NCI-H187 treated with DMSO at 0.1 percent for 48 hours (cell line): ENCODE data around the gene PPIE.

ENCODE experiments used
- DNase-seq: peaks from one replicate; lab custom pipeline; 2025; lab: John Stamatoyannopoulos, UW

Gene PPIE

DNA sequence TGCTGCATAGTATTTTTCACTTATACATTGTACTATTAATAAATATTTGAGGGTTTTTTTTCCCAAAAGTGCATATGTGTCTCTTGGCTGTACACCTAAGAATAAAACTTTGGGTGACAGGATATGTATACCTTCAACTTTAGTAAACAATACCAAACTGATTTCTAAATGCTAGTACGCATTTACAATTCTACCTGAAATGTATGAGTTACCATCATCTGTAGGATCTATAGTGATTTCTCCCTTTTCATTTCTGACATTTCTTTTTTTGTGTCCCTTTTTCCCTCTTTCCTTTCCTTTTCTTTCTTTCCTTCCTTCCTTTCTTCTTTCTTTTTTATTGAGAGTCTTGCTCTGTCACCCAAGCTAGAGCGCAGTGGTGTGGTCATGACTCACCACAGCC lies 66.7 kb downstream of the PPIE start:
- no peak for DNase-seq

DNA sequence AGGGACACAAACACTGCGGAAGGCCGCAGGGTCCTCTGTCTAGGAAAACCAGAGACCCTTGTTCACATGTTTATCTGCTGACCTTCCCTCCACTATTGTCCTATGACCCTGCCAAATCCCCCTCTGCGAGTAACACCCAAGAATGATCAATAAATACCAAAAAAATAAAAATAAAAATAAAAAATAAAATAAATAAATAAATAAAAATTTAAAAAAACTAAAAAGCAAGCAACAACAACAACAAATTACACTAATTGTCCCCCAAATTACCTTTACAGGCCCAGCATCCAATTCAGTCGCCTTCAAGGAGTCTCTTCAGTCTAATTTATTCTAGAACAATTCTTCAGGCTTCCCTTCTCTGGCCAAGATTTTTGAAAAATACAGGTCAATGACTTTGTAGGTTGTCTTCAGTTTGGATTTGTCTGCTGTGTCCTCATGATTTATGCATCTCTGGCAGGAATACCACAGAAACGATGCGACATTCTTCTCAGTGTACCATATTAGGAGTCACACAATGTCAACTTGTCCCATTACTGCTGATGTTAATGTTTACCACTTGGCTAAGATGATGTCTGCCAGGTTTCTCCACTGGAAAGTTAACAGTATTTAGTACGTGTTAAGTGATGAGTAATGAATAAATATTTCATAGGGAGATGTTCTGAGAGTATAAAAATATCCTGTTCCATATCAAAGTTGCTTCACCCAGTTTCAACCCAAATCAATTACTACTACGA lies 70.3 kb downstream of the PPIE start:
- no peak for DNase-seq

- DNase-seq: no peak
Measured at GRCh38 chr1:39812913-39813312, 74.2 kb downstream of the PPIE start.
